NT2/D1 (cell line): ENCODE results near the gene NXPH1.

Source experiments
- SUZ12 ChIP-seq: IDR thresholded peaks from 2 replicates; pipeline ENCODE4 v1.6.1; 2011; ENCODE audit not compliant: insufficient read length, insufficient read depth; ENCODE audit errors: extremely low read depth
- YY1 ChIP-seq: IDR thresholded peaks from 2 replicates; pipeline ENCODE4 v1.6.1; 2011; ENCODE audit not compliant: insufficient read length, insufficient read depth
- ZNF274 ChIP-seq: IDR thresholded peaks from 2 replicates; pipeline ENCODE4 v1.6.1; 2011; ENCODE audit warnings: mild to moderate bottlenecking, low read depth, low read length

DNA sequence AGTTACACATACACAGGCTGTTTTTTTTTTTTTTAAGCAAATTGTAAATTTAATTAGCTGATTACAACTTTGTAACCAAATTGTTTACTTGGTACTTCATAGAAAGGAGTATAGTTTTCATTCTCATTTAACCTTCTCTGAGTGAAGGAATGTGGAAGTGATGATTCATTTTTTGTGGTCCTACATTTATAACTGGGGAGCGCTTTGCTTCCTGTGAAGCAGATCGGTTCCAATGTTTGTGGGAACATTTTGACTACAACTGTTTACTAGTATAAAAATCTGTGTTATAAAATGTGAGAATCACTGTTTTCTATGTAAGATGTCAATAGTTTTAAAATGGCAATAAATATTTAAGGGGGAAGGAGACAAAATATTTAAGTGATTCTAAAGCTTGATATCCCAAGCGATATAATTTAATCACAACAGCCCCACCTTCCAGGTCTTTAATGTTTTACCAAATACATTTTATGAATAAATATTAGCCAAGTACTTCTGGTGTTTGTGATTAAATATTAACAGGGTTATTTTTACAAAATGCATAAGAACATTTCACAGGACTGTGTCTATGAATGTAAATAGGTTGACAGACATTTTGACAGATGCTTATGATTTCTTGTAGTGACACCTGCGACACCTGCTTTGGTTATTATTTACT, 57.1 kb downstream of the NXPH1 start:
- TF ChIP-seq ZNF274 (no peak), YY1 (no peak), SUZ12 (no peak)
